HG03175 (cell line): ENCODE measurements around the gene ATRIP.
"Not testable (repeated sequence)": the region's sequence is repeated elsewhere in the genome, so short reads cannot be mapped to it uniquely, and the experiment has no call there.

ENCODE experiments used
- ATAC-seq: cut with Tn5 transposase; IDR thresholded peaks from one replicate; pipeline ENCODE4 v1.9.1; 2021; ENCODE audit warnings: mild to moderate bottlenecking, moderate library complexity; ENCODE audit not compliant: unreplicated experiment

Gene ATRIP

DNA sequence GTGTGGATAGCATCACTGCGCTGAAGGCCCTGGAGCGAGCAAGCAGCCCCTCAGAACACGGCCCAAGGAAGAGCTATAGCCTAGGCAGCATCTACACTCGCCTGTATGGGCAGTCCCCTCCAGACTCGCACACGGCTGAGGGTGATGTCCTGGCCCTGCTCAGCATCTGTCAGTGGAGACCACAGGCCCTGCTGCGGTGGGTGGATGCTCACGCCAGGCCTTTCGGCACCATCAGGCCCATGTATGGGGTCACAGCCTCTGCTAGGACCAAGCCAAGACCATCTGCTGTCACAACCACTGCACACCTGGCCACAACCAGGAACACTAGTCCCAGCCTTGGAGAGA lies 20.5 kb downstream of the ATRIP start:
- ATAC-seq, result no peak

GRCh38 chr3:48467473-48468267 lies 21.1 kb downstream of the ATRIP start:
- ATAC-seq, result no peak

DNA sequence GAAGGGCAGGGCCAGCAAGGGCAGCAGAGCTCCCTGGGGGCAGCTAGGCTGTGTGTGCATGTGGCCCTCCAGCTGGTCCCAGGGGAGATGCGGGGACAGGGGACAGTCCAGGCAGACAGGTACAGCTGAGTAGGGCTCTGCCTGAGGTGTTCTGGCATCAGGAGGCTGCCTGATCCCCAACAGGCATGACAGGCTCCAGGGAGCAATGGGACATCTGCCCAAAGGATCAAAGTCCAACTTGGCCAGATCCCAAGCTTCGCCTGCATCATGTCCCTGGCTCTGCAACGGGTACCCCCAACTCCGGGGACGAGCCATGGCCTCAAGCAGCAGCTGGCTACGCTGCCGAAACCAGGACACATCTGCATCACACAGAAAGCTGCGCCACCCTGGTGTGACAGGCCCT lies 21.8 kb downstream of the ATRIP start:
- ATAC-seq, result no peak

DNA sequence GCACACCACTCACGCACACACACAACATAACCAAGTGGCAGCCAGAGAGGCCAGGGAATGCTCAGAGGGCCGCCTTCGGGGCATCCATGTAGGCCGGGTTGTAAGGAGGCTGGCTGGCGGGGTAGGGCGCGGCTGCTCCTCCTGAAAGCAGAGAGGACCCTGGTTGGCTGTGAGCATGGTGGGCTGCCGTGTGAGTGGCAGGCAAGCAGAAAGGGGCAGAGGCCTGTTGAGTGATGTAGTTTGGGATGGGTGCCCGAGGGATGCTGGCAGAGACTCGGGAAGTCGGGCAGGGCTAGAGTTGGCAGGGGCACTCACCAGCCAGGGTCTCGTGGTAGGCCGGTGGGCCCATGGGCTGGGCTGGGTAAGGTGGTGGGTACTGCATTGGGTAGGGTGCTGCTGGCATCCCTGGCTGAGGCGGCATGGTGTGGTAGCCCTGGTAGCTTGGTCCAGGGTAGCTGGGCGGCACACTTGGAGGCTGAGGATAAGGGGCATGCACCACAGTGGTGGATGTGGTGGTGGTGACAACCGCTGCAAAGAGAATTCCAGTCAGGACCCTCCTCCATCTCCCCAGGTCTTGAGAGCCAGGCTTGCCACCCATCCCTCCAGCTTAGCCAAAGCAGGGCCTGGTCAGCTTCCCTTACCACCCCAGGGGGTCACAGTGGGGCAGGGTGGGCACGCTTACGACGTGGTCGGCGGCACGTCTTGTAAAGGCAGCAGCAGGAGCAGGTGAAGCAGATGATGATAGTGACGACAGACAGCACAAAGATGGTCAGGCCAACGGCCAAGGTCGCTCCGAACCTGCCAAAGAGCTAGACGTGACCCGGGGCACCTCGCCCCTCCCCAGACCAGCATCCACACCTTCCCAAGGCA lies 22.7 kb downstream of the ATRIP start:
- no peak for ATAC-seq

- ATAC-seq, result no peak
Observed at GRCh38 chr3:48470286-48470685, 23.7 kb downstream of the ATRIP start.

- ATAC-seq, result no peak
Observed at GRCh38 chr3:48472673-48472922, 26.1 kb downstream of the ATRIP start.

- peak; percentile 84 for ATAC-seq
Observed at GRCh38 chr3:48472923-48473616, 26.5 kb downstream of the ATRIP start.

DNA sequence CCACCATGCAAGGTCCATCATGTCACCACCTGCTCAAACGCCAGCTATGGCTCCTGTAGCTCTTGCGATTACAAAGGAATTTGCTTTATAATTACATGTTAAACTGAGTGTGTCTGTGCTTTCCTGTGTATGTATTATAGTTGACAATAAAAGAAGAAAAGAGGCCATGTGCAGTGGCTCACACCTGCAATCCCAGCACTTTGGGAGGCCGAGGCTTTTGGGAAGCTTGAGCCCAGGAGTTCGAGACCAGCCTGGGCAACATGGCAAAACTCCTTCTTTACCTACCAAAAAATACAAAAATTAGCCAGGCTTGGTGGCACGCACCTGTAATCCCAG lies 27.0 kb downstream of the ATRIP start:
- no peak for ATAC-seq

DNA sequence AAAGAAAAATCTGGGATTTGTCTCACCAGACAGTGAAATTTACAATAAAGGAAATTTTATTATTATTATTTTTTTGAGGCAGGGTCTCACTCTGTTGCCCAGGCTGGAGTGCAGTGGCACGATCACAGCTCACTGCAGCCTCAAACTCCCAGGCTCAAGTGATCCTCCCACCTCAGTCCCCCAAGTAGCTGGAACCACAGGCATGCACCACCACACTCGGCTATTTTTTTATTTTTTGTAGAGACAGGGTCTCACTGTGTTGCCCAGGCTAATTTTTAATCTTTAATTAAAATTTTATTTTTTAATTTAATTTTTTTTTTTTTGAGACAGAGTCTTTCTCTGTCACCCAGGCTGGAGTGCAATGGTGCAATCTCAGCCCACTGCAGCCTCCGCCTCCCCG lies 27.5 kb downstream of the ATRIP start:
- ATAC-seq, result not testable (repeated sequence)

- no peak for ATAC-seq
Observed at GRCh38 chr3:48474619-48475018, 28.1 kb downstream of the ATRIP start.

DNA sequence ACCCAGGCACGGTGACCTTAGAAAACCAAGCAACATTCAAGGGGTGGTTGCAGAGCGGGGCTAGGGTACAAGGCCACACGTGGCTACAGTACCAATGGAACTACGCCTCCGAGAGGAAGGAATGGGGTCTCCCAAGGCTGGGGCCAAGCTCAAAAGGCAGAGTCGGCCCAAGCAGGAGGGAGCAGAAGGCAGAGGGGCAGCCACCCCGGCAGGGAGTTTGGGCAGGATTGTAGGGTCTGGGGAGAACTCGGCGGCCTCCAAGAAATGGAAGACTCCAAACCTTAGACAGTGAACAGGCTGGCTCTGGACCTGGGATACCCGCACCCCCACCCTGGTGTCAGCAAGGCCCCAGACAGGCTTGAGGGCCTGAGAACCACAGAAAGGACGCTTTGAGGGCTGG lies 28.7 kb downstream of the ATRIP start:
- ATAC-seq, result no peak

- ATAC-seq, result no peak
Observed at GRCh38 chr3:48476426-48477053, 30.0 kb downstream of the ATRIP start.

- ATAC-seq, result no peak
Observed at GRCh38 chr3:48477959-48478520, 31.5 kb downstream of the ATRIP start.

DNA sequence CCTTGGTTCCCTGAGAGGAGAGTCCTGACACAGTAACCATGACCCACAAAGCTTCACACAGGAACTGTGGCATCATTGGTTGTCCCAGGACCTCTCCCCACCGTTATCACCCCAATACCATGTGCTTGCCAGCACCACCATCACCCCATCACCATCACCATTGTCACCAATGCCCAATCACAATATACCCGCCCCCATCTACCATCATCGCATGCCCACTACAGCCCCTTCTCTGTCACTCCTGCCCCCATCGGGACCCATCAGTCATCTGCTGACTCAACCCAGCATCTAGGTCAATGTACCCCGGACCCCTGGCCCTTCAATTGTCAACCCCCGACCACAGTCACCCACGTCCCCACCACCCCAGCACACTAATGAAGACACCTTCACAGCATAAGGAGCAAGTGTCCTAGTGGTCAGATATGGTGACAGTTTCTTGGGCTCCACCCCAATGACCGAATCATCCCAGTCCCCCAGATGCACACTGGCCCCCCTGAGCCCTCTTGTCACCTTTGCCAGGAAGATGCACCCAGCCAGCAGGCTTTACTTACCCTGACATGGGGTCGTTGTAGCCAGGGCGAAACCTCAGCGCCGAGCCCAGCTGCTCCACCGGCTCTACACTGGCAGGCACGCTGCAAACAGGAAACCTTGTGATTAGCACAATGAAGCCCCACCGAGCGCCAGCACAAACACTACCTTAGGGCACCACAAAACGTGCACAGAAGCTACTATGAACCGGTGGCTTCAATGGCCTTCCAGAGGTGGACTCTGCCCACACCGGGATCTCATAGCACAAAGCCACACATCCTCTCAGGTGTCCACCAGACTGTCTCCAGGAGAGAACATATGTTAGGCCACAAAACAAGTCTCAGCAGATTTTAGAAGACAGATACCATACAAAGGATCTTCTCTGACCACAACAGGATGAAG lies 32.4 kb downstream of the ATRIP start:
- ATAC-seq, result peak; percentile 51

DNA sequence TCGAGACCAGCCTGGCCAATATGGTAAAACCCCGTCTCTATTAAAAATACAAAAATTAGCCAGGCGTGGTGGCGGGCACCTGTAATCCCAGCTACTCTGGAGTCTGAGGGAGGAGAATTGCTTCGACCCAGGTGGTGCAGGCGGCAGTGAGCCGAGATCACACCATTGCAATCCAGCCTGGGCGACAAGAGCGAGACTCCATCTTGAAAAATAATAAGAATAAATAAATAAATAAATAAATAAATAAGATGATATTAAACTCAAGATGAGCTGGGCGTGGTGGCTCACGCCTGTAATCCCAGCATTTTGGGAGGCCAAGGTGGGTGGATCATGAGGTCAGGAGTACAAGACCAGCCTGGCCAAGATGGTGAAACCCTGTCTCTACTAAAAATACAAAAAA lies 34.4 kb downstream of the ATRIP start:
- ATAC-seq, result not testable (repeated sequence)

GRCh38 chr3:48482822-48483221 lies 36.3 kb downstream of the ATRIP start:
- ATAC-seq, result not testable (repeated sequence)

GRCh38 chr3:48486952-48487351 lies 40.4 kb downstream of the ATRIP start:
- no peak for ATAC-seq

DNA sequence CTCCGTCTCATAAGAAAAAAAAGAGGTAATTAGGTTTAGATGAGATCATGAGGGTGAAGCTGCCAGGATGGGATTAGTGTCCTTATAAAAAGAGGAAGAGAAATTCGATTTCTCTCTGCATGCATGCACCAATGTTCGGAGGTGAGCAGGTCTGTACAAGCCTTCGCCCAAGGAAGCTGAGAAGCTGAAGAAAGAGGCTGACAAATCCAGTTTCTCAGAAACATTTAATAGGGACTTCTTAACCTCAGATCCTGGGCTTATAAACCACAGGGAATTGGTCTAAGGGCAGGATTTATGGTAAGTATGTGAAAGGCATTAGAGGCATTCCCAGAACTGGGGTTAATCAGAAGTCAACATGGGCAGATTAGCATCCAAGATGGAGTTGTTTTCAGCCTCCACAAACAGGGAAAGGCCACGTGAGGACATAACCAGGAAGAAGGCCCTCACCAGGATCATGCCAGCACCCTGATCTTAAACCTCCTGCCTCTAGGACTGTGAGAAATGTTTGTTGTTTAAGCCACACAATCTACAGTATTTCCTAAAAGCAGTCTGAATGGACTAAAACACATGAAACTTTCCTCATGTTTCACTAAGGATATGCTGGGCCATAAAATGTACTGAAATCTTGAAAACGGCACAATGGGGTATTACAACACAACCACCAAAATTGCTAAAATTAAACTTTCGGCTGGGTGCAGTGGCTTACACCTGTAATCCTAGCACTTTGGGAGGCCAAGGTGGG lies 46.1 kb downstream of the ATRIP start:
- ATAC-seq, result no peak

DNA sequence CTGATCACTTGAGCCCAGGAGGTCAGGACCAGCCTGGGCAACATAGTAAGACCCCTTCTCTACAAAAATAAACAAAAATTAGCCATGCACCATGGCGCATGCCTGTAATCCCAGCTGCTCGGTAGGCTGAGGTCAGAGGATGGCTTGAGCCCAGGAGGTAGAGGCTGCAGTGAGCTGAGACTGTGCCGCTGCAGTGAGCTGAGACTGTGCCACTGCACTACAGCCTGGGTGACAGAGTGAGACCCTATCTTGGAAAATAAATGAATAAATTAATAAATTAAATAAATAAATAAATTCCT lies 46.6 kb downstream of the ATRIP start:
- no peak for ATAC-seq

- ATAC-seq, result no peak
Observed at GRCh38 chr3:48500656-48501055, 54.1 kb downstream of the ATRIP start.
